IPS-15b (cell line): ENCODE results near the gene MYBBP1A.
A peak's percentile ranks its signal among the peaks of the same experiment; 100 is the strongest.

Source experiments
- H3K27me3 ChIP-seq: one replicate; pipeline ENCODE4 v1.6.1; 2013; ENCODE audit warnings: low read length; ENCODE audit not compliant: control insufficient read depth, insufficient read depth
- H3K36me3 ChIP-seq: one replicate; pipeline ENCODE4 v1.6.1; 2013; ENCODE audit warnings: low read length; ENCODE audit not compliant: control insufficient read depth, insufficient read depth
- H3K4me1 ChIP-seq: one replicate; pipeline ENCODE4 v1.6.1; 2013; ENCODE audit warnings: mild to moderate bottlenecking, low read length; ENCODE audit not compliant: control insufficient read depth, insufficient read depth
- H3K4me3 ChIP-seq: one replicate; pipeline ENCODE4 v1.5.1; 2013; ENCODE audit warnings: low read depth, low read length
- H3K9ac ChIP-seq: one replicate; pipeline ENCODE4 v1.6.1; 2013; ENCODE audit warnings: low read depth, mild to moderate bottlenecking, low read length
- H3K9me3 ChIP-seq: one replicate; pipeline ENCODE4 v1.6.1; 2013; ENCODE audit warnings: mild to moderate bottlenecking, low read length; ENCODE audit not compliant: control insufficient read depth, insufficient read depth

Gene MYBBP1A

DNA sequence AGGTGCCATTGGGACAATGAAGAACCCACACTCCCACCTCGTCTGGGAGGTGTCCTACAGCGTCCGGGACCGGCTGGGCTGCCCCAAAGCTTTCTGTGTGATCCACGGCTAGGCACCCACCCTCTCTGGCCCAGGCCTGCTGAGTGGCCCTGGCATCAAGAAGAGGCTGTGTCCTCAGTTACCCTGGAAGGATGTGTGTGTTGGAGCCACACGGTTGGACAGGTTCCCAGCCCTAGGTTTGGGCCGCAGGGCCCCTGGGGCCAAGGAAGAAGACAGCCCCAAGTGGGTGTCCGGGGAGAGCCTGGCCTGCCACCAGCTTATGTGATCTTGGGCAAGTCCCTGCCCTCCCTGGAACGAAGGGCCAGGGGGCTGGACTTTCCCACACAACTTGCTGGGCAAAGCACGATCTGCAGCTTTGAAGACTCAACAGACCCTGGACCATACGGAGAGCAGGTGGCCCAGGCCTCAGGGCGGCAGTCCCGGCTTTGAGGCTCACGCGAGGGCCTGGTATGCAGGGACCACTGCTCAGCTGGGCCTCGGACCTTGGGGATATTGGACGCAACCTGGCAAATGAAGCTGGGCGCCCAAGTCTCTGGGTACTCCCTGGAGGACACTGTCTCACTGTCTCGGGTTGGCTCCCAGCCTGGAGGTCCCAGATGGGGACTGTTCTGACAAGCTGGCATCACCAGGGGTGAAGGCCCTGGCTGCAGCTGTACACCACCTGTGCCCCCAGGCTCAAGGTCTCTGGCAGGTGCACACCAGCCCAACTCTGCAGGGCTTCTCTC lies 17.5 kb downstream of the MYBBP1A start:
- H3K4me3 ChIP-seq = no peak overlapping the region
- H3K27me3 ChIP-seq = no peaks in the 10 kb centered on the region
- no peaks in the 10 kb centered on the region for H3K9me3 ChIP-seq
- peaks cover 51% of the 10 kb centered on the region for H3K36me3 ChIP-seq
- no peak overlapping the region for H3K9ac ChIP-seq
- peaks cover 2% of the 10 kb centered on the region for H3K4me1 ChIP-seq

DNA sequence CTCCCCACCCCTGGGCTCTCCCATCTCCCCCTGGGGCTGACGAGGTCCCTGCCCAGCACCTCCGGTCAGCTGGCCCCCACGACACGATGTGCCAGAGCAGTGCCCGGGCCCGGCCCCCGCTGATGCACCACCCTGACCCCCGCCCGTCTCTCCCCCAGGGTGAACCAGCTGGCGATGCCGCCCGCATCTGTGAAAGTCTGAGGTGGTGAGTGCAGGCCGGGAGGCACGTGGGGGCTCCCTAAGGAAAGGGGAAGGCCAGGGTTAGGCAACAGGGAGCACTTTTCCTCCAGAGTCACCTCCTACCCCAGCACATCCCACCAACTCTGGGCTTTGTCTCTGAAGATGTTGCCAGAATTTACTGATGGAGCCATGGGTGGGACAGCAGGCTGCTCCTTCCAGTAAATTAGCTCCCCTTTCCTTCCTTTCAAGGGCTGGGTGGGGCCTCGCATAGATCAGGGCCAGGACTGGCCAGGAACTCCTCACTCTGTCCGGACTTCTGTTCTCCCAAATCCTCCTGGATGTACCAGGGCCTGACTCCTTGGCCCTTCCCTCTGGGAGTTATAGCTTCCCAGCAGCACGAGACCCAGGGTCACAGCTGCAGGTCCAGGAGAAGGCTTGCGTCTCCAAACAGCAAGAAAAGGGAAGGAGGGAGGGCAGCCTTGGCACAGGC lies 18.3 kb downstream of the MYBBP1A start:
- H3K9me3 ChIP-seq = no peaks in the 10 kb centered on the region
- peaks cover 43% of the 10 kb centered on the region for H3K36me3 ChIP-seq
- H3K9ac ChIP-seq = no peak overlapping the region
- no peaks in the 10 kb centered on the region for H3K27me3 ChIP-seq
- H3K4me1 ChIP-seq = peaks cover 2% of the 10 kb centered on the region
- no peak overlapping the region for H3K4me3 ChIP-seq

- Histone ChIP-seq H3K36me3 (peaks cover 37% of the 10 kb centered on the region), H3K9ac (no peak overlapping the region), H3K4me1 (peaks cover 2% of the 10 kb centered on the region), H3K4me3 (peak overlapping the region; percentile 18), H3K9me3 (no peaks in the 10 kb centered on the region), H3K27me3 (no peaks in the 10 kb centered on the region)
These were observed 18.9 kb downstream of the MYBBP1A start for GRCh38 chr17:4536259-4536741.

DNA sequence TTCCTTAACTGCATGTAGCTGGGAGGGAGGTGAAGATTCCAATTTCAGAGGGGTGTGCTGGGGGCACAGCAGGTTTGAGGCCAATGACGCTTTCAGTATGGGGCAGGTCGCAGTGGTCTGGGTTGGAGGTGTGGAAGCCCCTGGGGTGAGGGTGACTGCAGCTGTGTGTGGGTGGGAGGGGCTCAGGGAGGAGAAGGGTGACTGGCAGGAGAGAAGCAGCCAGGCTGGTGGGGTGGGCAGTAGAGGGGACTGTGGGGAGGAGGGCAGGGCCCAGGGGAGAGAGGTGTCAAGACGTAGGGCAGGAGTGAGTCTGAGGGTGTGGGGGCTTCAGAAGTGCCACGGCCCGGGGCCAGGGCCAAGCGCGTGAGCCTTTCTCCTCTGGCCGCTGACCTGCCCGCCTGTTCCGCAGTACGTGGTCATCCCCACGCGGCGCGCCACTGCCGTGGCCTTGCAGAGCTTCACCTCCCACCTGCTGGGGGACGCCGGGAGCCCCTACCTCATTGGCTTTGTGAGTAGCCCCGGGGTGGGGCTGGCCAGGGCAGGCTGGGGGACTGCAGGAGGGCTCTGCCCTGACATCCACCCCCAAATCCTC lies 19.4 kb downstream of the MYBBP1A start:
- H3K27me3 ChIP-seq = no peaks in the 10 kb centered on the region
- H3K9me3 ChIP-seq = no peaks in the 10 kb centered on the region
- no peak overlapping the region for H3K4me3 ChIP-seq
- H3K36me3 ChIP-seq = peaks cover 32% of the 10 kb centered on the region
- H3K4me1 ChIP-seq = peaks cover 2% of the 10 kb centered on the region
- no peak overlapping the region for H3K9ac ChIP-seq

GRCh38 chr17:4534928-4535666 lies 20.1 kb downstream of the MYBBP1A start:
- H3K9ac ChIP-seq = no peak overlapping the region

DNA sequence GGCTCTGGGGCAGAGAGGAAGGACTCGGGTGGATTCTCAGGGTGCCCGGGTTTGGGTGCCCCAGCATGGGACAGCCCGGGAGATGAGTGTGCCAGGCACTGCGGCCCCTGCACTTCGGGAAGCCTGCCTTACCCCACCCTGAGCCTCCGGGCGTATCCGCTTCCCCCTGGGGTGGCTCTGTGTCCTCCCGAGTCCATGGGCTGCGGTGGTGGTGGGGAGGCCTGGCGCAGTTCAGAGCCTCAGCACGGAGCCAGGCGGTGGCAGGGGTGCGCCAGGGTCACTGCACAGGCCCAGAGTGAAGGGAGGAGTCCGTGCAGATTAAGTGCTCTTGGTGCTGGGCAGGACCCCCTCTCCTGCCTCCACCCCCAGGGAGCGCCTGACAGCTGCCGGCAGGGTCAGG lies 20.7 kb downstream of the MYBBP1A start:
- Histone ChIP-seq H3K9ac (no peak overlapping the region), H3K27me3 (no peaks in the 10 kb centered on the region), H3K4me1 (peaks cover 2% of the 10 kb centered on the region), H3K36me3 (peaks cover 20% of the 10 kb centered on the region), H3K9me3 (no peaks in the 10 kb centered on the region), H3K4me3 (no peak overlapping the region)

More at GRCh38 chr17:4534928-4535666, 20.1 kb downstream of the MYBBP1A start:
- H3K36me3 ChIP-seq = peaks cover 25% of the 10 kb centered on the region
- H3K27me3 ChIP-seq = no peaks in the 10 kb centered on the region
- peaks cover 2% of the 10 kb centered on the region for H3K4me1 ChIP-seq
- no peak overlapping the region for H3K4me3 ChIP-seq
- H3K9me3 ChIP-seq = no peaks in the 10 kb centered on the region

GRCh38 chr17:4533523-4534504 lies 21.4 kb downstream of the MYBBP1A start:
- H3K9ac ChIP-seq = no peak overlapping the region
- H3K36me3 ChIP-seq = peaks cover 14% of the 10 kb centered on the region
- no peaks in the 10 kb centered on the region for H3K27me3 ChIP-seq
- no peak overlapping the region for H3K4me3 ChIP-seq
- peaks cover 2% of the 10 kb centered on the region for H3K4me1 ChIP-seq
- no peaks in the 10 kb centered on the region for H3K9me3 ChIP-seq

GRCh38 chr17:4532860-4533522 lies 22.2 kb downstream of the MYBBP1A start:
- no peaks in the 10 kb centered on the region for H3K9me3 ChIP-seq
- no peaks in the 10 kb centered on the region for H3K27me3 ChIP-seq
- H3K9ac ChIP-seq = no peak overlapping the region
- no peak overlapping the region for H3K4me3 ChIP-seq
- H3K4me1 ChIP-seq = peaks cover 2% of the 10 kb centered on the region
- peaks cover 7% of the 10 kb centered on the region for H3K36me3 ChIP-seq

DNA sequence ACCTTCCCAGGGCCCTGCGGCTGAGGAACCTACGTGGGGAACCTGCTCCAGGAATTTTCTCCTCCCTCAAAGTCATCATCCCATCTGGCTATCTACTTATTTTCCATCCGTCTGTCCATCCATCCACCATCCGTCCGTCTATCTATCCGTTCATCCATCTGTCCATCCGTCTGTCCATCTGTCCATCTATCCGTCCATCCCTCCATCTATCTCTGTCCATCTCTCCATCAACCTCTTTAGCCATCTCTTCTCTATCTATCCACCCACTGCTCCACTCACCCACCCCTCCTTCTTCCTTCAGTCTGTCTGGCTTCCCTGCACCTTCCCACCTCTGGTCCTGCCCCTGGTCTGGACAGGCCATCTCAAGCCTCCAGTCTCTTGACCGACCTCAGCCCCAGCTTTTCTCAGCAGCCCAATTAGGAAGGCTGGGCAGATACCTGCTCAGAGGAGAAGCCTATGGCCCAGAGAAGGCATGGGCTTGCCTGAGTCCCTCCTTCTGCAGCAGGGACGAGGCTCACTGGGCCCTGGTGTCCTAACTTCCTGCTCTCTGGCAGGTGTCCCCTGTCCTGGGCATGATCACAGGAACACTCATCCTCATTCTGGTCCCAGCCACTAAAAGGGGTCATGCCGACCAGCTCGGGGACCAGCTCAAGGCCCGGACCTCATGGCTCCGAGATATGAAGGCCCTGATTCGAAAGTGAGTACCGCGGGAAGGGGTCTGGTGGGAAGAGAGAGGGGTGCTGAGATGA lies 23.0 kb downstream of the MYBBP1A start:
- no peak overlapping the region for H3K4me3 ChIP-seq
- peaks cover 3% of the 10 kb centered on the region for H3K27me3 ChIP-seq
- H3K4me1 ChIP-seq = peaks cover 2% of the 10 kb centered on the region
- H3K36me3 ChIP-seq = no peaks in the 10 kb centered on the region
- H3K9ac ChIP-seq = no peak overlapping the region
- no peaks in the 10 kb centered on the region for H3K9me3 ChIP-seq
